Astrocyte (in vitro differentiated cells and primary cell): ENCODE results near the gene JPT2.

ENCODE experiments used
- EZH2 ChIP-seq: IDR thresholded peaks from 2 replicates; pipeline ENCODE4 v1.6.1; 2012; ENCODE audit warnings: mild to moderate bottlenecking, low read length, inconsistent platforms; ENCODE audit not compliant: insufficient read depth
- TF ChIP-seq, protein P1 (sequence below): IDR thresholded peaks from 2 replicates; pipeline ENCODE4 v1.5.1; 2011; ENCODE audit warnings: low read depth, mild to moderate bottlenecking, inconsistent platforms, low read length, moderate library complexity; ENCODE audit not compliant: insufficient read depth

DNA sequence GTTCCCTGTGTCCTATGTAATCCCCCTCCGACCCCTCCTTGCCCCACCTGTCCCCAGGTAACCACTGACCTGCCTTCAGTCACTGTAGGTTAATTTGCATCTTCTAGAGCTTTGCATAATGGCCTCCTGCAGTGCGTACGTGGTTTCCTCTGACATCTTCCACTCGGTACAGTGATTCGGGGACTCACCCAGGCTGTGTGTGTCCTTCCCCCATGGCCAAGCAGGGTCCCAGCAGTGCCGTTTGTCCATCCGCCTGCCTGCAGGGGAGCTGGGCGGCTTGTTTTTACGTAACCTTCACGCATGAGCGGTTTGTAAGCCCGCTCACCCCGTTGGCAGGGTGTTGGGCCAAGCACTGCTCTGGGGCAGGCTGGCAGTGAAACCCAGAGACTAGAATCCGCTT, 35.9 kb downstream of the JPT2 start:
- TF ChIP-seq, protein P1, sequence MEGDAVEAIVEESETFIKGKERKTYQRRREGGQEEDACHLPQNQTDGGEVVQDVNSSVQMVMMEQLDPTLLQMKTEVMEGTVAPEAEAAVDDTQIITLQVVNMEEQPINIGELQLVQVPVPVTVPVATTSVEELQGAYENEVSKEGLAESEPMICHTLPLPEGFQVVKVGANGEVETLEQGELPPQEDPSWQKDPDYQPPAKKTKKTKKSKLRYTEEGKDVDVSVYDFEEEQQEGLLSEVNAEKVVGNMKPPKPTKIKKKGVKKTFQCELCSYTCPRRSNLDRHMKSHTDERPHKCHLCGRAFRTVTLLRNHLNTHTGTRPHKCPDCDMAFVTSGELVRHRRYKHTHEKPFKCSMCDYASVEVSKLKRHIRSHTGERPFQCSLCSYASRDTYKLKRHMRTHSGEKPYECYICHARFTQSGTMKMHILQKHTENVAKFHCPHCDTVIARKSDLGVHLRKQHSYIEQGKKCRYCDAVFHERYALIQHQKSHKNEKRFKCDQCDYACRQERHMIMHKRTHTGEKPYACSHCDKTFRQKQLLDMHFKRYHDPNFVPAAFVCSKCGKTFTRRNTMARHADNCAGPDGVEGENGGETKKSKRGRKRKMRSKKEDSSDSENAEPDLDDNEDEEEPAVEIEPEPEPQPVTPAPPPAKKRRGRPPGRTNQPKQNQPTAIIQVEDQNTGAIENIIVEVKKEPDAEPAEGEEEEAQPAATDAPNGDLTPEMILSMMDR: no peak
- no peak for TF ChIP-seq EZH2
